GM18861 (cell line): ENCODE results near the gene TP63.
"Not testable (repeated sequence)": the region's sequence is repeated elsewhere in the genome, so short reads cannot be mapped to it uniquely, and the experiment has no call there.

Experiments
- ATAC-seq: cut with Tn5 transposase; IDR thresholded peaks from one replicate; pipeline ENCODE4 v1.9.1; 2021; ENCODE audit not compliant: unreplicated experiment

Gene TP63

DNA sequence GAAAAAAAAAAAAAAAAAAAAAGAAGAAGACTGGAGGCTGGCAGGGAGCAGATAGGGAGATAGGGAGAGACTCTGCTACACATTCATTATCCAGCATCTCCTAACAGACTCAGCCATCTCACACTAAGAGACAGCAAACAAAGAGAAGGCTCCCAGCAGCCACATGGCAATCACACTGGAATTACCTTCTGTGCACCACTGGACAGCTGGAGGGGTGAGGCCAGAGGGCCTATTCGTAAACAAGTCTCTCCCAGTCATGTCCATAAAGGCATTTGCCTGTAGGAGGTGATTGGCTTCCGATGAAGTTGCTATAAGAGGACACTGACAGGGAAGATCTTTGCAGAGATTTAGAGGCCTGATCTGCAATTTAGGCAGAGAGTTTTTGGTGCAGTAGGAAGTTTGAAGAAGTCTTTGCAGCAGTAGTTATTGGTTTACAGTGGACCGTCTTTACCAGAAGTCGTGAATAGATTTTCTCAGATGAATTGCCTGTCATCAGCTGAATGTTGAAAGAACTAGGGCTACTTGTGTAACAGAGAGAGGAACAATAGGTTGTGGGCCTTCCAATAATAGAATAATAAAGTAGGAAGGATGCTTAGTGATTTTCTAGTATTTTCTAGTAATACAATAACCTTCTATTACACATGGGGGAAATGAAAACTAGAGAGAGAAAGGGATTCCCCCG lies 89.7 kb downstream of the TP63 start:
- no peak for ATAC-seq

DNA sequence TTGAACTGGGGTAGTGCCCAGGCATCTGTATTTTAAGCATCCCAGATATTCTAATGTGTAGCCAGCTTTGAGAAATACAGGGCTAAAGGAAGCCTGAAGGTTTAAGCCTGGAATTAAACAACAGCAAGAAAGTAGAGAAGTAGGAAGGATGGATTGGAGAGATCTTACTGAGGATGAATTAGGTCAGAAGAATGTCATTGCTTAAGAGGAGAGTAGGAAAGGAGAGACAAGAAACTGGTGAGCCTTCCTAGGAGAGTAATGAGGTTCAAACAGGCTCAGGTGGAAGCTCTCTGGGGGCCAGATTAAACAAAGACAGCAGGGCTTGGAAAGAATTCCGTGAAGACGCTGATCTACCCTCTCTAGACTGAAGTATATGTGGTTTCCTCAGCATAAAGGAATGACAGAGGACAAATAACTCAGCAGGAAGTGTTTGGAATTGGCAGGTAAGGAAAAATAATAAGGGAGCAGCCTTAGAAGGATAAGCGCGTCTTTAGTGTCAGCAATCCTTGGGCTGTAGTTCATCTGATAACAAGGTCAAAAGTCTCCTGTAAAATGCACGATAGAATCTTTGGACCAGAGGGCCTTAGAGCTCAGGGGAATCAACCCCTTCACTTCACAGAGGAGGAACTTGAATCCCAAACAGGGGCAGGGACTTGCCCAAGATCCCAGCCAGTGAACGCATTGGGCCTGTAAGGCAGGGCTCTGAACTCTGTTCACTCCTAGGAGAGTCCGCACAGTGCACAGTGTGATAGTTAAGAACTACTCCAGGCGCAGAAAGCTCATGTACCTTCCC lies 90.9 kb downstream of the TP63 start:
- no peak for ATAC-seq

DNA sequence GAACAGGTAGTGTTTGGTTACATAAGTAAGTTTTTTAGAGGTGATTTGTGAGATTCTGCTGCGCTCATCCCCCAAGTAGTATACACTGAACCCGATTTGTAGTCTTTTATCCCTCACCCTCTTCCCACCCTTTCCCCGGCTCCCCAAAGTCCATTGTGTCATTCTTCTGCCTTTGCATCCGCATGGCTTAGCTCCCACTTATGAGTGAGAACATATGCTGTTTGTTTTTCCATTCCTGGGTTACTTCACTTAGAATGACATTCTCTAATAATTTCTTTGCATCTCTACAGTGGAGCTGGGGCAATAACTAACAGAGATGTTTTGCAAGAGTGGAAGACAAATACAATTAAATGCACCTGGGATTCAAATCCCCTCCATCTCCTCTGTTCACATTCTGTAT lies 93.2 kb downstream of the TP63 start:
- no peak for ATAC-seq

DNA sequence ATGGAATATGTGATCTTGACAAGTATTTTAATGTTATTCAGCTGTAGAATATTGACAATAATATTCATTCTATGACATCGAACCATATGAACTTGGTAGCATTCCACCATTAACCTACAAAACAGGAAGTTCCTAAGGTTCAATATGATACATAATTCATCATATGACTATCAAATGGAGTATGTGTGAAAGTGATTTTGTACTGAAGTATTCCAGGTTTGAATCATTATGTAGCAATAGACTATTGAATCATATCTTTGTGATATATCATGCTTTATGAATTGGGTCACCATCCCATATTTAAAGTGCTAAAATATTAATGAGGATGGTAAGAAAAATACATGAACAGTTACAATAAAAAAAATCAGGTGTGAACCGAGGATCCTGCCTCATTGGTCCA lies 95.1 kb downstream of the TP63 start:
- ATAC-seq = no peak

DNA sequence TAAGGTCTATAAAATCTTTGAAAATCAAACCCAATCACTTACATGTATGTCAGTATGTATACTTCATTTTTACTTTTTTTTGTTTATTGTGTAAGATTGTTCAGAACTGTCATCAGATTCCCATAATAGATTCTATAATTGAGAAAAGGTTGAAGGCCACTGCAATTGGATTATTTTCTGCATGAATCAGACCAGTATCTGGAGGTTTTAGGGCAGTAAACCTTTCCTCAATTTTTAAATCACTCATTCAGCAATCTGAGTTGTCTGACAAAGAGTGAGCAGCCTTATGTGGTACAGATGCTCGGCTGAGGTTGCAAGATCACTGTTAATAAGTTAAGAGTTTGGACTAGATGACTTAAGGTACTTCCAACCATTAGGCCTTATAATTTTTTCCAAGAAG lies 96.0 kb downstream of the TP63 start:
- ATAC-seq = no peak

DNA sequence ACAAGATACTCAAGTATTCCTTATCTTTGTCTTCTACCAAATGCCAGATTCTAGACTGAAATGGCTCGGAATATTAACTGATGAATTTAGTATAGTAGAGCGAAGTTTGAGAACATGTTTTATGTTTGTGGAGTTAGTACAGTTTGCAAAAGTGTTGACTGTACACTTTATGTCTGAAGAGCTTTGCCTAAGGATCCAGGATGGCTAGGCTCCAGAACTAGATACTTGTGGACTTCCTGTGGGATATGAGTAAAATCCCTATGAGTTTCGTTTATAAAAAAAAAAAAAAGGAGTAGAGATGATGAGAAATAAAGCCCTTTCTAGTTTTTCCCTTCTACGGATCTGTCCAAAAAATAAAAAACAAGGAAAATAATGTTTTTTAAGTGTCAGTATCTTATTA lies 96.7 kb downstream of the TP63 start:
- no peak for ATAC-seq

DNA sequence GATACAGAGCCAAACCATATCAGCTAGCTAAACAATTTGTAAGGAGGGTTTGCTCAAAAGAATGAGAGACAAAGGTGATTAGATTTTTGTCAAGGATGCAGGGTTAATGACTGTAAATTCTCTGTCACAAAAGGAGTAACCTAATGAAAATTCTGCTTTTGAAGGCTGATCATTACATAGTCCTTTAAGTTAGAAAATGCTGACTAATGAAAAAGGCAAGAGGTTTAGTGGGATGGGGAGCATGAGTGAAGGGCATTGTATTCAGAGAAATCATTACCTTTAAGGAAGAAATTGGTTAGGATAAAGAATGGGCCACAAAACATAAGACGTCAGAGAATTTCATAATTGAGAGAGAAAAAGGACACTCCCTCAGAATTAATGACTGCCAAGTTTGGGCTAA lies 97.7 kb downstream of the TP63 start:
- ATAC-seq = no peak

DNA sequence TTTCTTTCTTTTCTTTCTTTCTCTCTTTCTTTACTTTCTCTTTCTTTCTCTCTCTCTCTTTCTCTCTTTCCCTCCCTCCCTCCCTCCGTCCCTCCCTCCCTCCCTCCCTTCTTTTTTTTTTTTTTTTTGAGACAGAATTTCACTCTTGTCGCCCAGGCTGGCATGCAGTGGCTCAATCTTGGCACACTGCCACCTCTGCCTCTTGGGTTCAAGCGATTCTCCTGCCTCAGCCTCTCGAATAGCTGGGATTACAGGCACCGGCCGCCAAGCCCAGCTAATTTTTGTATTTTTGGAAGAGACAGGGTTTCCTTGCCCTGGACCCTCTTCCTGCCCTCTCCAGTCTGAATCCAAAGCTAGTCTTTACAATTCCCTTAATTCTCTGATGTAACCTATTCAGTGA lies 102.9 kb downstream of the TP63 start:
- no peak for ATAC-seq

DNA sequence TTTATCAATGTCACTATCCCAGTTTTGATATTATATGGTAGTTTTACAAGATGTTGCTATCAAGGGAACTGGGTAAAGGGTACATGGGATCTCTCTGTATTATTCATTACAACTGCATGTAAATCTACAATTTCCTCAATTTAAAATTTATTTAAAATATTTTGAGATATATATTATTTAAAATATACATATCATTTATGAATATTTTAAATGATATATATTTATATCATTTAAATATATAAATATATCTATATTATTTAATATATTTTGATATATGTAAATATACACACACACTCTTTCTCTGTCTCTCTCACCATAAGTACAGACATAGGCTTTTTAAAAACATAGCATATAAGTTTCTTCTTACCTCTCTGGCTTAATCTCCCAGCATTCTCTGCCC lies 104.7 kb downstream of the TP63 start:
- ATAC-seq = no peak

DNA sequence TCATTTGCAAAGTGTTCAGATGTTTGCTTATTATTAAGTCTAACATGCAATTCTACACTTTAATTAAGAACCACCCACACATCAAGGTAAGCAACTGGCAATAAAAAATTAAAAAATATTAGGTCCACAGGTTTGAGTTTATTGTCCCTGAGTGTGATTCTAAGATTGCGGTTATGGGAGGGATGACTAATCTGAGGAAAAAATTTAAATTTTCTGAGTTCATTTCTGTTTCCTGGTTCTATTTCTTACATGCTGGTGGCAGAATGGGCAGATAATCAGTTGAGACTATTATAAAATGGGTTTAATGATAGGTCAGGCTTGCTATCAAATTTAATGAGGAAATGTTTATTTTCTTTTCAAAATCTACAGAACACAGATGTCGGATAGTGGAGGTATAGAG lies 105.9 kb downstream of the TP63 start:
- ATAC-seq = no peak

DNA sequence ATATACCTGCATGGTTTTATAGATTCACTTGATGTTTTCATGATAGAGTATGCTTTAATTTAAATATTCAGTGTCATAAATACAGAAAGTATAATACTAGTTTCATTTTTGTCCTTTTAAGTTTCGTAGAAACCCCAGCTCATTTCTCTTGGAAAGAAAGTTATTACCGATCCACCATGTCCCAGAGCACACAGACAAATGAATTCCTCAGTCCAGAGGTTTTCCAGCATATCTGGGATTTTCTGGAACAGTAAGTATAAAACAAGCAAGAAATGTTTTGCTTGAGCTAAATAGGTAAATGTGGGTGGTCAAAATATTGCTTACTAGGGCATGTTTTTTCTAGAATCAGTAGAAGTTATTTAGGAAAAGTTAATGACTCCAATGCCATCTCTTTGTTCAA lies 106.4 kb downstream of the TP63 start:
- no peak for ATAC-seq

DNA sequence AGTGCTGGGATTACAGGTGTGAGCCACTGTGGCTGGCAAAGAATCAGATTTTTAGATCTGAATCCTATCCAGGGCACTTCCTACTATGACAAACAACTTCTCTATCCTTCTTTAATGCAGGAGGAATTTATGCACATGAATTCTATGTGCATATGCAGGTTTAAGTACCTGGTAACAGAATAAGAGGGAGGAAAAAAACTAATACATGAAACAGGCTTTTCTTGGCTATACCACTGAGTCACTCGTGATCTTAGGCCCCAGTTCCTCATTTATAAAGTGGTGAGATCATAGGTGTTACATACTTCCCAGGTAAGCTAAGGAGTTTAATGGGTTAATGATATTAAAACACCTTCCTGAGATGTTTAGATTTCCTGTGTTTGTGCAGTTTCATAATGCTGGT lies 108.2 kb downstream of the TP63 start:
- ATAC-seq = no peak

DNA sequence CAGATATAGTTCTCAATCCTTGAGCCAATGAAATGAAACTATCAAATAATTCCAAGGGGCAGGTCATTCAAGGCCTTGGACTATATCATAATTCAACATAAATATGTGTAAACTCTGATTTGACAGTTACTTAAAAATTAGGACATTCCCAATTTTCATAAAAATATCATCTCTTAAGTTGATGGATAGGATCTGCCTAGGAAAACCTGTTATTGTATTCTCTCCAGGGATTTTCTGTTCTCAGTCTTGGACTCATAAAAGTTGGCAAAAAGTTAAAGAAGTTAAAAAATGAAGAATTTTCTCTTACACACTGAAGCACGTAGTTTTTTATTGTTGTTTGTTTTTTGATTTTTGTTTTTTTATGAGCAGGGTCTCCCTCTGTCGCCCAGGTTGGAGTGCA lies 109.0 kb downstream of the TP63 start:
- no peak for ATAC-seq

DNA sequence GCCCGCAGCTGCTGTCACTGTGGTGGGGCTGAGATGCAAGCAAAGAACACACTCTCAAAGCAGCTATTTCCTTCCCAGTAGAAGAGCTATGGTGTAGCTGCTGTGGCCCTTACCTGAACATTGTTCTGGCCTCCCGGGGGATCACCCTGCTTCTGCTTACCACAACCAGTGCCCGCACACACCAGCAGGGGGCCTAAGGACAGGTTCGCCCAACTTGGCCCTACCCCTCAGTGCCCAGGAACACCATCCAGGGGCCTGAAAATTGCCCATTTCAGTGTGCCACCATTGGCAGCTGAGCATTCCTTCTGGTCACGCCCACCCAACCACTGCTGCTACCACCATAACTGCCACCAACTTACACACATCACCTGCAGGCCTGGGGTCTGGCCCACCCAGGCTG lies 113.0 kb downstream of the TP63 start:
- no peak for ATAC-seq

DNA sequence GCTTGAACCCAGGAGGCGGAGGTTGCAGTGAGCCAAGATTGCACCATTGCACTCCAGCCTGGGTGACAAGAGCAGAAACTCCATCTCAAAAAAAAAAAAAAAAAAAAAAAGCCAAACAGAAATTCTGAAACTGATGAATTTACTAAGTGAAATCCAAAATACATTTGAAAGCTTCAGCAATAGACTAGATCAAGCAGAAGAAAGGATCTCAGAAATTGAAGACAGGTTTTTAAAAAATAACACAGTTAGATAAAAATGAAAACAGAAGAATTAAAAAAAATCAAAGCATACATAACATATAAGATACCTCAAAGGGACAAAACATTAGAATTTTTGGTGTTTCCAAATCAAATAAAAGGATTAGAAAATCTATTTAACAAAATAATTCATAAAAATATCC lies 114.4 kb downstream of the TP63 start:
- ATAC-seq = no peak

DNA sequence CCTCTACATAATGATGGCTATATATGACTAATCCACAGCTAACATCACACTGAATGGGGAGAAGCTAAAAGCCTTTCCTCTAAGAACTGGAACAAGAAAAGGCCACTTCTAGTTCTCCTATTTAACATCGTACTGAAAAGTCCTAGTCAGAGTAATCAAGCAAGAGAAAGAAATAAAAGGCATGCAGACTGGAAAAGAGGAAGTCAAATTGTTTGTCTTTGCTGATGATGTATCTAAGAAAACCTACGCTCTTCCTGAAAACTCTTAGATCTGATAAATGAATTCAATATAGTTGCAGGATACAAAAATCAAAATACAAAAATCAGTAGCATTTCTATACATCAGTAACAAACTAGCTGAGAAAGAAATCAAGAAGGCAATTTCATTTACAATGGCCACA lies 116.9 kb downstream of the TP63 start:
- ATAC-seq = no peak

DNA sequence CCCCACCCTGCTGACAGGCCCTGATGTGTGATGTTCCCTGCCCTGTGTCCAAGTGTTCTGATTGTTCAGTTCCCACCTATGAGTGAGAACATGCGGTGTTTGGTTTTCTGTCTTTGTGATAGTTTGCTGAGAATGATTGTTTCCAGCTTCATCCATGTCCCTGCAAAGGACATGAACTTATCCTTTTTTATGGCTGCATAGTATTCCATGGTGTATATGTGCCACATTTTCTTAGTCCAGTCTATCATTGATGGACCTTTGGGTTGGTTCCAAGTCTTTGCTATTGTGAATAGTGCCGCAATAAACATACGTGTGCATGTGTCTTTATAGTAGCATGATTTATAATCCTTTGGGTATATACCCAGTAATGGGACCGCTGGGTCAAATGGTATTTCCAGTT lies 119.8 kb downstream of the TP63 start:
- ATAC-seq = not testable (repeated sequence)

DNA sequence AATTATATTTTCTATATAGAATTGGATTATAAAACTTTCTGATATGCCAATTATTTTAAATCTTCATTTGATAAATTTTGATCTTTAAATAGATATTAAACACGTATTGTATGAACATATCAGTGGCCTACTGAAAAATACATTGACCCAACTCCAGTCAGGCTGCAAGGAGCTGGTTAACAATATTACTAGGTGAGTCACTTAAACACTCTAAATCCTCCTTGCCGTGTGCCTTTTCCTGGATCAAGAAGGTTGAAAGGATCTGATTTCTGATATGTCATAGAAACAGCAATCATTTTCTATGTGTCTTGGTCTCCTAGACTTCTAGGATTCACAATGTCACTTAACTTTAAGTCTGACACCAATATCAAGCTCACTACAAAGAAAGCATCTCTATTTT lies 123.2 kb downstream of the TP63 start:
- no peak for ATAC-seq

DNA sequence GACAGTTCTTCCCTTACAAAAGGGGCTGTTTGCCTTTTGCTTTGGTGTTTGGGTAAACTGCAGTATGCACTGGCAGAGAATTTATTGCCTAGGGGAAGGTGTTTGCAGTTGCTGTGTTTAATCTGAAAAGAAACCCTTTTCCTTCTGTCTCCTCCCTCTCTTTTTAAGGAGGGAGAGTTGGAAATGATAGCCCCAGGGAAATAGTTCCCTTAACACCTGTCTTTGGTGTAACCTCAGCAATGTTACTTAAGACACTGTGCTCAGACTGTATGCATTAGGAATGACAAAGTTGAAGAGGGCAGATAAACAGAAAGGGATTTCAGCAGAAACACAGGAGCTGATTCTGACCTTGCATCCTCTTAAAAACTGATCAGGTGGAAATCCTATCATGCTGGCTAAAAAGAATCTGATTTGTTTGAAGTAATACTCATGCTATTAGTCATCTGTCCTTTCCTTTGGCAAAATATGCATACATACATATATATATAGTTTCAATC lies 125.4 kb downstream of the TP63 start:
- ATAC-seq = no peak

DNA sequence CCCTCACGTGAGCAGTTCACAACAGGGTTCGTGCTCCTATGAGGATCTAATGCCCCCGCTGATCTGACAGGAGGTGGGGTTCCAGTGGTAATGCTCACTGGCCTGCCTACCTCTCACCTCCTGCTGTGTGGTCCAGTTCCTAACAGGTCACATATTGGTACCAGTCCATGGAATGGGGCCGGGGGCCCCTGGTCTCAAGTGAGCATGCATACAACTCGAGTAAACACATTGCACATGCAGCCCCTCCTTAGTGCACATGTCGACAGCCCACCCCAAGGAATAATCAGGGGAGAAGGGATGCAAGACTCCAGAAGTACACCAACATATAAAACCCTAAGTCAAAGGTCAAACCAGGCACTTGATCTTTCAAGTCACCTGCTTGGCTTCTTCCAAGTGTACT lies 127.0 kb downstream of the TP63 start:
- ATAC-seq = no peak

DNA sequence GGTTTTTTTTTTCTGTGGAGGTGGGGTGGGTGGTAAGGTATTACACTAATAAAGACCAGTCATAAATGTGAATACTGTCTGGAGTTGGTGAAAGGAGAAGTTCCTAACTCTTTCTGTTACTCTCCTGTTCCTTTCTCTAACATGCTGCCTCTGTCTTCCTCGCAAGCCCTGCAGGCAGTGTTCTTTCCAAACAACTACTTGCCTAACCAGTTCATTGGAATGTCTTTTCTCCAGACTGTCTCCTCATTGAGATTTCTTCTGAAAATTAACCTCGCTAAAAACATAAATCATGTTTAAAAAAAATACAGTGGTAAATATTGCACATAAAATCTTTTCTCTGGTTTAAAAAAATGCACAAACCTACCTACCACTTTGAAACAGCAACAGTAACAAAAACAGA lies 135.2 kb downstream of the TP63 start:
- ATAC-seq = no peak

DNA sequence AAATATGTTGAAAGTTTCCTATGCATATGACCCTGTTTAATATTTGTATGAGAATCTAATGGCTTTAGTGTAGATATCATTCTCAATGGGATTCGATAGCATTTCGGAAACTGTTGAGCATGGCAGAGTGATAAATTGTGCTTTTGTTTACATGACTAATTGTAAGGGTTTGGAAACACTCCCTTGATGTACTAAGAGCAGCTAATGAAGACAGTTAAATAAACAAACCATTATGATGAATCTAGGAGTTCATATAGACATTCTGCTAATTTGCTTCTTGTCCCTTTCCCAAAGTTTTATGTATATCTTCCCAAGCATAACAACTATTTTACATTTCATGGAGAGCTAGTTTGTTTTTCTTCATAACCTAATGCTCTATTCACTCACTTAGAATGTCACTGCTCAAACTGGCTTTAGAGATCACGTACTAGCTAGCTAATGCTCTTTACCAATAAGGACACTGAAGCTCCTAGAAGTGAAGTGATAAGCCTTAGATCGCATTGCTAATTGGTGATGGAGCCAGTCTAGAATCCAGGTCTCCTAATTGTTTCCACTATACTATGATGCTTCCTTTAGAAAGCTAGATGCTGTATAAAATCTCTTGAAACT lies 140.8 kb downstream of the TP63 start:
- no peak for ATAC-seq
